HEK293 (cell line): Measurements from ENCODE around the gene TTYH1.

Experiments
- RBAK ChIP-seq: fragments of 450-650 bp; formaldehyde crosslinking; IDR thresholded peaks from 2 replicates; pipeline ENCODE4 v1.5.1; 2016; ENCODE audit warnings: missing biosample characterization, missing genetic modification characterization
- YY1 ChIP-seq: fragments of 450-650 bp; formaldehyde crosslinking; IDR thresholded peaks from 2 replicates; pipeline ENCODE4 v1.5.1; 2018; ENCODE audit warnings: missing biosample characterization, missing genetic modification characterization
- ZBTB8A ChIP-seq: fragments of 450-650 bp; formaldehyde crosslinking; IDR thresholded peaks from 2 replicates; pipeline ENCODE4 v1.5.1; 2016; ENCODE audit warnings: missing biosample characterization, missing genetic modification characterization
- ZNF274 ChIP-seq, 2 experiments: fragments of 200-500 bp in 1 of 2; fragments of 450-650 bp in 1 of 2; sonication (Bioruptor generic) in 1 of 2; formaldehyde crosslinking in 1 of 2; IDR thresholded peaks; 2 replicates each; pipeline versions ENCODE4 v1.5.1 to v1.6.1; 2014 to 2016; ENCODE audit warnings: borderline replicate concordance in 1 of 2, inconsistent platforms in 1 of 2, low read length in 1 of 2, missing biosample characterization in 1 of 2, missing genetic modification characterization in 1 of 2
- ZNF311 ChIP-seq: fragments of 450-650 bp; formaldehyde crosslinking; IDR thresholded peaks from 2 replicates; pipeline ENCODE4 v1.5.1; 2017; ENCODE audit warnings: missing biosample characterization, missing genetic modification characterization, borderline replicate concordance
- ZNF530 ChIP-seq: fragments of 450-650 bp; formaldehyde crosslinking; IDR thresholded peaks from 2 replicates; pipeline ENCODE4 v1.5.1; 2016; ENCODE audit warnings: low read depth, missing biosample characterization, missing genetic modification characterization
- ZNF561 ChIP-seq: fragments of 450-650 bp; IDR thresholded peaks from 2 replicates; pipeline ENCODE4 v1.5.1; 2018; ENCODE audit warnings: missing biosample characterization, missing genetic modification characterization, borderline replicate concordance
- ZNF621 ChIP-seq: fragments of 450-650 bp; formaldehyde crosslinking; IDR thresholded peaks from 2 replicates; pipeline ENCODE4 v1.5.1; 2017; ENCODE audit warnings: missing biosample characterization, missing genetic modification characterization
- ZNF768 ChIP-seq: fragments of 450-650 bp; formaldehyde crosslinking; IDR thresholded peaks from 2 replicates; pipeline ENCODE4 v1.5.1; 2018; ENCODE audit warnings: missing biosample characterization, mild to moderate bottlenecking, missing genetic modification characterization
- TF ChIP-seq, protein P1 (sequence below): fragments of 450-650 bp; formaldehyde crosslinking; IDR thresholded peaks from 2 replicates; pipeline ENCODE4 v1.5.1; 2016; ENCODE audit warnings: missing biosample characterization, missing genetic modification characterization
- TF ChIP-seq, protein P2 (sequence below): sonication (generic); formaldehyde crosslinking; IDR thresholded peaks from 2 replicates; pipeline ENCODE4 v1.8.1; 2022; ENCODE audit warnings: mild to moderate bottlenecking, moderate library complexity, missing genetic modification reagents
- TF ChIP-seq, protein P3 (sequence below): fragments of 450-650 bp; formaldehyde crosslinking; IDR thresholded peaks from 2 replicates; pipeline ENCODE4 v1.5.1; 2016; ENCODE audit warnings: missing biosample characterization, missing genetic modification characterization
- TF ChIP-seq, protein P4 (sequence below): fragments of 450-650 bp; formaldehyde crosslinking; IDR thresholded peaks from 2 replicates; pipeline ENCODE4 v1.5.1; 2016; ENCODE audit warnings: missing biosample characterization, missing genetic modification characterization
- TF ChIP-seq, protein P5 (sequence below): fragments of 450-650 bp; formaldehyde crosslinking; optimal IDR thresholded peaks from 2 replicates; pipeline ENCODE3; 2016; ENCODE audit warnings: missing biosample characterization, mild to moderate bottlenecking, missing genetic modification characterization

DNA sequence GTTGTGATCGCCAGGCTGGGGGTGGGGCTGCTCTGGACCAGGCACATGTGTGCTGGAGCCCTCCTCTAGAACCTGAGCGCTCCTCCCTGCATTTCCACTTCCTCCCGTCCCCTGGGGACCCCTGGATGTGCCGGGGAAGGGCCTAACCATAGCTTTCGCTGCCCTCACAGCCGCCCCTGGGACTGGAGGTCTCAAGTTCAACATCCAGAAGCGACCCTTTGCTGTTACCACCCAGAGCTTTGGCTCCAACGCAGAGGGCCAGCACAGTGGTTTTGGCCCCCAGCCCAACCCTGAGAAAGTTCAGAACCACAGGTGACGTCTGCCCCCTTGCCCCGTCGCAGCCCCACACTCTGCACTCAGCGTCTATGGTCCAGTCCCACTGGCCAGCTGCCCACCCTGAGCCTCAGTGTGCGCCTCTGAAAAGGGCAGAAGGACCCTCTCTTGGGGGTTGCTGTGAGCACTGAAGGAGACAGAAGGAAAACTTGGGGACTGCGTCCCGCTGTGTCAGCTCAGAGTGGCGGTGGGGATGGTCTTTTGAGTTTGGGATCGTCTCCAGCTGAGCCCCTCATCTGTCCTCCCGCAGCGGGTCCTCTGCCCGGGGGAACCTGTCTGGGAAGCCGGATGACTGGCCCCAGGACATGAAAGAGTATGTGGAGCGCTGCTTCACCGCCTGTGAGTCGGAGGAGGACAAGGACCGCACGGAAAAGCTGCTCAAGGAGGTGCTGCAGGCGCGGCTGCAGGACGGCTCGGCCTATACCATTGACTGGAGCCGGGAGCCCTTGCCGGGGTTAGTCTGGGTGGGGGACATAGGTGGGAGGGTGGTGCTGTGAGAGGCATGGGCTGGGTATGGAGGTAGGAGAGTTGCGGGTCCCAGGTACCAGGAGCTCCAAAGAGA lies 39.8 kb downstream of the TTYH1 start:
- TF ChIP-seq, protein P1, sequence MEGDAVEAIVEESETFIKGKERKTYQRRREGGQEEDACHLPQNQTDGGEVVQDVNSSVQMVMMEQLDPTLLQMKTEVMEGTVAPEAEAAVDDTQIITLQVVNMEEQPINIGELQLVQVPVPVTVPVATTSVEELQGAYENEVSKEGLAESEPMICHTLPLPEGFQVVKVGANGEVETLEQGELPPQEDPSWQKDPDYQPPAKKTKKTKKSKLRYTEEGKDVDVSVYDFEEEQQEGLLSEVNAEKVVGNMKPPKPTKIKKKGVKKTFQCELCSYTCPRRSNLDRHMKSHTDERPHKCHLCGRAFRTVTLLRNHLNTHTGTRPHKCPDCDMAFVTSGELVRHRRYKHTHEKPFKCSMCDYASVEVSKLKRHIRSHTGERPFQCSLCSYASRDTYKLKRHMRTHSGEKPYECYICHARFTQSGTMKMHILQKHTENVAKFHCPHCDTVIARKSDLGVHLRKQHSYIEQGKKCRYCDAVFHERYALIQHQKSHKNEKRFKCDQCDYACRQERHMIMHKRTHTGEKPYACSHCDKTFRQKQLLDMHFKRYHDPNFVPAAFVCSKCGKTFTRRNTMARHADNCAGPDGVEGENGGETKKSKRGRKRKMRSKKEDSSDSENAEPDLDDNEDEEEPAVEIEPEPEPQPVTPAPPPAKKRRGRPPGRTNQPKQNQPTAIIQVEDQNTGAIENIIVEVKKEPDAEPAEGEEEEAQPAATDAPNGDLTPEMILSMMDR (tag by site-specific recombination), result no peak
- TF ChIP-seq, protein P2, sequence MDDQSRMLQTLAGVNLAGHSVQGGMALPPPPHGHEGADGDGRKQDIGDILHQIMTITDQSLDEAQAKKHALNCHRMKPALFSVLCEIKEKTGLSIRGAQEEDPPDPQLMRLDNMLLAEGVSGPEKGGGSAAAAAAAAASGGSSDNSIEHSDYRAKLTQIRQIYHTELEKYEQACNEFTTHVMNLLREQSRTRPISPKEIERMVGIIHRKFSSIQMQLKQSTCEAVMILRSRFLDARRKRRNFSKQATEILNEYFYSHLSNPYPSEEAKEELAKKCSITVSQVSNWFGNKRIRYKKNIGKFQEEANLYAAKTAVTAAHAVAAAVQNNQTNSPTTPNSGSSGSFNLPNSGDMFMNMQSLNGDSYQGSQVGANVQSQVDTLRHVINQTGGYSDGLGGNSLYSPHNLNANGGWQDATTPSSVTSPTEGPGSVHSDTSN (CRISPR knock-in tag), result no peak
- TF ChIP-seq RBAK (tag by site-specific recombination) (no peak), ZNF621 (tag by site-specific recombination) (no peak), ZNF530 (tag by site-specific recombination) (no peak), ZNF311 (tag by site-specific recombination) (no peak), ZNF561 (tag by site-specific recombination) (no peak), ZNF274 (IDR thresholded peaks at IDR 0.05; ENCODE audit: low read length) (no peak), ZNF274 (tag by site-specific recombination; IDR thresholded peaks at IDR 0.05; ENCODE audit: borderline replicate concordance) (no peak), YY1 (no peak), ZNF768 (tag by site-specific recombination) (no peak), ZBTB8A (tag by site-specific recombination) (no peak)
- TF ChIP-seq, protein P3, sequence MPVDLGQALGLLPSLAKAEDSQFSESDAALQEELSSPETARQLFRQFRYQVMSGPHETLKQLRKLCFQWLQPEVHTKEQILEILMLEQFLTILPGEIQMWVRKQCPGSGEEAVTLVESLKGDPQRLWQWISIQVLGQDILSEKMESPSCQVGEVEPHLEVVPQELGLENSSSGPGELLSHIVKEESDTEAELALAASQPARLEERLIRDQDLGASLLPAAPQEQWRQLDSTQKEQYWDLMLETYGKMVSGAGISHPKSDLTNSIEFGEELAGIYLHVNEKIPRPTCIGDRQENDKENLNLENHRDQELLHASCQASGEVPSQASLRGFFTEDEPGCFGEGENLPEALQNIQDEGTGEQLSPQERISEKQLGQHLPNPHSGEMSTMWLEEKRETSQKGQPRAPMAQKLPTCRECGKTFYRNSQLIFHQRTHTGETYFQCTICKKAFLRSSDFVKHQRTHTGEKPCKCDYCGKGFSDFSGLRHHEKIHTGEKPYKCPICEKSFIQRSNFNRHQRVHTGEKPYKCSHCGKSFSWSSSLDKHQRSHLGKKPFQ (tag by site-specific recombination), result no peak
- TF ChIP-seq, protein P4, sequence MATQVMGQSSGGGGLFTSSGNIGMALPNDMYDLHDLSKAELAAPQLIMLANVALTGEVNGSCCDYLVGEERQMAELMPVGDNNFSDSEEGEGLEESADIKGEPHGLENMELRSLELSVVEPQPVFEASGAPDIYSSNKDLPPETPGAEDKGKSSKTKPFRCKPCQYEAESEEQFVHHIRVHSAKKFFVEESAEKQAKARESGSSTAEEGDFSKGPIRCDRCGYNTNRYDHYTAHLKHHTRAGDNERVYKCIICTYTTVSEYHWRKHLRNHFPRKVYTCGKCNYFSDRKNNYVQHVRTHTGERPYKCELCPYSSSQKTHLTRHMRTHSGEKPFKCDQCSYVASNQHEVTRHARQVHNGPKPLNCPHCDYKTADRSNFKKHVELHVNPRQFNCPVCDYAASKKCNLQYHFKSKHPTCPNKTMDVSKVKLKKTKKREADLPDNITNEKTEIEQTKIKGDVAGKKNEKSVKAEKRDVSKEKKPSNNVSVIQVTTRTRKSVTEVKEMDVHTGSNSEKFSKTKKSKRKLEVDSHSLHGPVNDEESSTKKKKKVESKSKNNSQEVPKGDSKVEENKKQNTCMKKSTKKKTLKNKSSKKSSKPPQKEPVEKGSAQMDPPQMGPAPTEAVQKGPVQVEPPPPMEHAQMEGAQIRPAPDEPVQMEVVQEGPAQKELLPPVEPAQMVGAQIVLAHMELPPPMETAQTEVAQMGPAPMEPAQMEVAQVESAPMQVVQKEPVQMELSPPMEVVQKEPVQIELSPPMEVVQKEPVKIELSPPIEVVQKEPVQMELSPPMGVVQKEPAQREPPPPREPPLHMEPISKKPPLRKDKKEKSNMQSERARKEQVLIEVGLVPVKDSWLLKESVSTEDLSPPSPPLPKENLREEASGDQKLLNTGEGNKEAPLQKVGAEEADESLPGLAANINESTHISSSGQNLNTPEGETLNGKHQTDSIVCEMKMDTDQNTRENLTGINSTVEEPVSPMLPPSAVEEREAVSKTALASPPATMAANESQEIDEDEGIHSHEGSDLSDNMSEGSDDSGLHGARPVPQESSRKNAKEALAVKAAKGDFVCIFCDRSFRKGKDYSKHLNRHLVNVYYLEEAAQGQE (tag by site-specific recombination), result no peak
- TF ChIP-seq, protein P5, sequence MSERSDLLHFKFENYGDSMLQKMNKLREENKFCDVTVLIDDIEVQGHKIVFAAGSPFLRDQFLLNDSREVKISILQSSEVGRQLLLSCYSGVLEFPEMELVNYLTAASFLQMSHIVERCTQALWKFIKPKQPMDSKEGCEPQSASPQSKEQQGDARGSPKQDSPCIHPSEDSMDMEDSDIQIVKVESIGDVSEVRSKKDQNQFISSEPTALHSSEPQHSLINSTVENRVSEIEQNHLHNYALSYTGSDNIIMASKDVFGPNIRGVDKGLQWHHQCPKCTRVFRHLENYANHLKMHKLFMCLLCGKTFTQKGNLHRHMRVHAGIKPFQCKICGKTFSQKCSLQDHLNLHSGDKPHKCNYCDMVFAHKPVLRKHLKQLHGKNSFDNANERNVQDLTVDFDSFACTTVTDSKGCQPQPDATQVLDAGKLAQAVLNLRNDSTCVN (tag by site-specific recombination), result no peak
